HCT116 (cell line): ENCODE results near the gene DPYD. TPM values are rescaled to one million over a fixed set of nuclear protein-coding genes. Genes with fewer than 3 reads are reported as not detected.

Experiments
- ATAC-seq: fragments of 200-7000 bp; cut with Tn5 transposase; 2 replicates; pipeline ENCODE4 v1.9.1; 2020; ENCODE audit warnings: mild to moderate bottlenecking, moderate library complexity
- BruUV-seq: library from RNA; stranded (reverse); fragments of 400-500 nt; replicated peaks from 2 replicates; lab custom pipeline; 2021; lab: Mats Ljungman, UMichigan
- CTCF ChIA-PET: fragments of 300-600 bp; sonication (Branson Sonifier 250); formaldehyde crosslinking; loops from one replicate; lab custom pipeline; 2021; ENCODE audit warnings: antibody characterized with exemption; lab: Charles Lee
- POLR2A ChIA-PET: fragments of 300-600, 350-600 bp; sonication (Branson Sonifier 250); formaldehyde crosslinking; loops from one replicate; lab custom pipeline; 2021; ENCODE audit warnings: antibody characterized with exemption; lab: Charles Lee
- RAD21 ChIA-PET, 2 experiments: fragments of 300-600 bp; sonication (Branson Sonifier 250); formaldehyde crosslinking; loops; one replicate each; lab custom pipeline; 2023; ENCODE audit warnings: low total read pairs in 2 of 2; ENCODE audit not compliant: uncharacterized antibody in 2 of 2, unreplicated experiment in 2 of 2, low non-redundant PET in 1 of 2; lab: Charles Lee
- DNase-seq: peaks from one replicate; pipeline ENCODE4 v3.0.0-alpha.2; 2010; ENCODE audit warnings: low read depth, low spot score
- H2AFZ ChIP-seq: fragments of 200-600 bp; shearing (Covaris generic), sonication (generic); 2 replicates; pipeline ENCODE4 v1.6.1; 2017; ENCODE audit warnings: low read depth, mixed run types, mixed read lengths, antibody characterized with exemption, low read length; ENCODE audit not compliant: poor library complexity, severe bottlenecking
- H3K27ac ChIP-seq: 2 replicates; pipeline ENCODE4 v1.5.1; 2012; ENCODE audit warnings: low read depth, low read length
- H3K27me3 ChIP-seq: fragments of 200-600 bp; sonication (generic); 2 replicates; pipeline ENCODE4 v1.6.1; 2016; ENCODE audit warnings: mixed run types, low read length, mixed read lengths; ENCODE audit not compliant: insufficient read depth
- H3K36me3 ChIP-seq, 2 experiments: fragments of 200-500 bp in 1 of 2; fragments of 200-600 bp in 1 of 2; sonication (Bioruptor generic) in 1 of 2; sonication (generic) in 1 of 2; 2 replicates each; pipeline versions ENCODE4 v1.5.1 to v1.6.1; 2014 to 2016; ENCODE audit warnings: low read length in 2 of 2, inconsistent platforms in 1 of 2, mixed read lengths in 1 of 2, mixed run types in 1 of 2; ENCODE audit not compliant: insufficient read depth in 2 of 2, control insufficient read depth in 1 of 2
- H3K4me1 ChIP-seq, 2 experiments: fragments of 200-600 bp in 1 of 2; sonication (generic) in 1 of 2; 2 replicates each; pipeline versions ENCODE4 v1.5.1 to v1.6.1; 2012 to 2017; ENCODE audit warnings: low read length in 2 of 2, inconsistent platforms in 1 of 2, mild to moderate bottlenecking in 1 of 2, mixed read lengths in 1 of 2, mixed run types in 1 of 2, moderate library complexity in 1 of 2; ENCODE audit not compliant: insufficient read depth in 2 of 2, control insufficient read depth in 1 of 2
- H3K4me2 ChIP-seq: fragments of 200-600 bp; sonication (generic); 2 replicates; pipeline ENCODE4 v1.6.1; 2017; ENCODE audit warnings: mixed run types, low read length, mixed read lengths
- H3K4me3 ChIP-seq, 2 experiments: fragments of 200-600 bp in 1 of 2; sonication (generic) in 1 of 2; replicated peaks in 1 of 2; 2 replicates each; pipeline ENCODE4 v1.5.1; 2011 to 2016; ENCODE audit warnings: low read length in 2 of 2, control low read depth in 1 of 2, low read depth in 1 of 2, mild to moderate bottlenecking in 1 of 2, mixed read lengths in 1 of 2, mixed run types in 1 of 2
- H3K79me2 ChIP-seq: fragments of 200-600 bp; sonication (generic); 2 replicates; pipeline ENCODE4 v1.6.1; 2017; ENCODE audit warnings: mild to moderate bottlenecking, mixed run types, low read length, moderate library complexity, mixed read lengths; ENCODE audit not compliant: insufficient read depth
- H3K9ac ChIP-seq: fragments of 200-600 bp; sonication (generic); 2 replicates; pipeline ENCODE4 v1.6.1; 2016; ENCODE audit warnings: low read length, mixed read lengths
- H3K9me2 ChIP-seq: fragments of 200-600 bp; sonication (generic), shearing (Covaris generic); 2 replicates; pipeline ENCODE4 v1.6.1; 2017; ENCODE audit warnings: mixed run types, mild to moderate bottlenecking, moderate library complexity; ENCODE audit not compliant: insufficient read depth
- H3K9me3 ChIP-seq, 2 experiments: fragments of 200-500 bp in 1 of 2; fragments of 200-600 bp in 1 of 2; sonication (Bioruptor generic) in 1 of 2; sonication (generic) in 1 of 2; 2 replicates each; pipeline ENCODE4 v1.6.1; 2014 to 2017; ENCODE audit warnings: low read length in 2 of 2, mixed read lengths in 2 of 2, inconsistent platforms in 1 of 2, low read depth in 1 of 2, mild to moderate bottlenecking in 1 of 2, mixed run types in 1 of 2, moderate library complexity in 1 of 2; ENCODE audit not compliant: control insufficient read depth in 1 of 2, insufficient read depth in 1 of 2
- H4K20me1 ChIP-seq: fragments of 200-600 bp; sonication (generic), shearing (Covaris generic); 2 replicates; pipeline ENCODE4 v1.6.1; 2017; ENCODE audit warnings: mixed run types, mild to moderate bottlenecking, moderate library complexity; ENCODE audit not compliant: insufficient read depth
- ATF3 ChIP-seq: IDR thresholded peaks from 2 replicates; pipeline ENCODE4 v1.6.1; 2012
- CBX3 ChIP-seq: IDR thresholded peaks from 2 replicates; pipeline ENCODE4 v1.6.1; 2012; ENCODE audit warnings: low read depth
- EGR1 ChIP-seq: IDR thresholded peaks from 2 replicates; pipeline ENCODE4 v1.6.1; 2012; ENCODE audit warnings: low read depth
- EZH2phosphoT487 ChIP-seq: fragments of 200-600 bp; IDR thresholded peaks from 2 replicates; pipeline ENCODE4 v1.6.1; 2018; ENCODE audit warnings: antibody characterized with exemption, borderline replicate concordance
- FOSL1 ChIP-seq: IDR thresholded peaks from 2 replicates; pipeline ENCODE4 v1.6.1; 2012; ENCODE audit warnings: low read depth
- JUND ChIP-seq: IDR thresholded peaks from 2 replicates; pipeline ENCODE4 v1.6.1; 2012
- MAX ChIP-seq: IDR thresholded peaks from 2 replicates; pipeline ENCODE4 v1.6.1; 2012
- POLR2A ChIP-seq: IDR thresholded peaks from 2 replicates; pipeline ENCODE4 v1.7.0; 2011; ENCODE audit warnings: borderline replicate concordance; ENCODE audit not compliant: insufficient read depth, insufficient read length; ENCODE audit errors: extremely low read depth
- RAD21 ChIP-seq: IDR thresholded peaks from 2 replicates; pipeline ENCODE4 v1.6.1; 2012; ENCODE audit warnings: low read depth, mild to moderate bottlenecking
- SIN3A ChIP-seq: IDR thresholded peaks from 2 replicates; pipeline ENCODE4 v1.6.1; 2012; ENCODE audit warnings: low read depth
- SRF ChIP-seq: IDR thresholded peaks from 2 replicates; pipeline ENCODE4 v1.6.1; 2012; ENCODE audit warnings: low read depth
- ZFX ChIP-seq: fragments of 450-650 bp; IDR thresholded peaks from 2 replicates; pipeline ENCODE4 v1.6.1; 2017
- intact Hi-C: fragments of 100-400 bp; cut with micrococcal nuclease; formaldehyde crosslinking; loops from 2 replicates; pipeline ENCODE4 v1.10.0; 2022
- total RNA-seq: library from RNA; stranded (reverse); gene quantifications from one replicate; pipeline ENCODE4 v1.2.1, GENCODE V29; 2021; ENCODE audit not compliant: unreplicated experiment

DPYD gene
- total RNA-seq, 1 experiment from 2014 or later, result 1.7 TPM

- H3K27ac ChIP-seq, result no peak overlapping the region
- no peaks in the 10 kb centered on the region for H3K27me3 ChIP-seq
- no peak overlapping the region for H3K4me3 ChIP-seq
- no TSS peak for BruUV-seq
- RAD21 ChIA-PET, result no interaction called here
- ATAC-seq (no peak), DNase-seq (no peak)
- H3K9ac ChIP-seq, result no peak overlapping the region
- H2AFZ ChIP-seq, result no peak overlapping the region
- H3K9me2 ChIP-seq, result no peaks in the 10 kb centered on the region
- no peaks in the 10 kb centered on the region for H3K9me3 ChIP-seq
- no peaks in the 10 kb centered on the region for H3K79me2 ChIP-seq
- no peaks in the 10 kb centered on the region for H3K4me1 ChIP-seq
- TF ChIP-seq EZH2phosphoT487 (no peak), MAX (no peak), EGR1 (no peak), ATF3 (no peak), SRF (no peak), FOSL1 (no peak), JUND (no peak)
- POLR2A ChIA-PET, result no interaction called here
- CTCF ChIA-PET, result no interaction called here
- no peaks in the 10 kb centered on the region for H3K36me3 ChIP-seq
- H4K20me1 ChIP-seq, result no peaks in the 10 kb centered on the region
- intact Hi-C loops, result no loop called here
- no peak overlapping the region for H3K4me2 ChIP-seq
Observed at GRCh38 chr1:97332716-97333115, 588.1 kb downstream of the DPYD start.

- Histone ChIP-seq H3K79me2 (no peaks in the 10 kb centered on the region), H3K4me1 (no peaks in the 10 kb centered on the region), H3K27ac (no peak overlapping the region), H3K4me3 (no peak overlapping the region), H3K36me3 (no peaks in the 10 kb centered on the region), H3K4me2 (no peak overlapping the region), H2AFZ (no peak overlapping the region), H3K9me3 (no peaks in the 10 kb centered on the region), H3K27me3 (no peaks in the 10 kb centered on the region), H3K9ac (no peak overlapping the region), H3K9me2 (no peaks in the 10 kb centered on the region), H4K20me1 (no peaks in the 10 kb centered on the region)
- intact Hi-C loops, result no loop called here
- TF ChIP-seq JUND (no peak), EZH2phosphoT487 (no peak), ZFX (no peak), RAD21 (no peak), CBX3 (no peak), EGR1 (no peak), SIN3A (no peak), POLR2A (no peak)
- DNase-seq (no peak), ATAC-seq (no peak)
- ChIA-PET RAD21 (no interaction called here), CTCF (interaction anchor here (1.6 kb wide), 1 partner anchor 87 kb away, joined by 5 read pairs; no protein-coding TSS in a partner anchor), POLR2A (no interaction called here)
- no TSS peak for BruUV-seq
Observed at GRCh38 chr1:97331165-97331564, 589.7 kb downstream of the DPYD start.
